ENCODE data around the gene NUDT14. TPM values are rescaled to one million over a fixed set of nuclear protein-coding genes. Genes with fewer than 3 reads are reported as not detected.

The NUDT14 gene
- total RNA-seq, 2 donors from 2014 or later, result 17.1 to 18.9 TPM

GRCh38 chr14:105224845-105225570, 43.9 kb upstream of the NUDT14 start:
- TF ChIP-seq, protein P1, sequence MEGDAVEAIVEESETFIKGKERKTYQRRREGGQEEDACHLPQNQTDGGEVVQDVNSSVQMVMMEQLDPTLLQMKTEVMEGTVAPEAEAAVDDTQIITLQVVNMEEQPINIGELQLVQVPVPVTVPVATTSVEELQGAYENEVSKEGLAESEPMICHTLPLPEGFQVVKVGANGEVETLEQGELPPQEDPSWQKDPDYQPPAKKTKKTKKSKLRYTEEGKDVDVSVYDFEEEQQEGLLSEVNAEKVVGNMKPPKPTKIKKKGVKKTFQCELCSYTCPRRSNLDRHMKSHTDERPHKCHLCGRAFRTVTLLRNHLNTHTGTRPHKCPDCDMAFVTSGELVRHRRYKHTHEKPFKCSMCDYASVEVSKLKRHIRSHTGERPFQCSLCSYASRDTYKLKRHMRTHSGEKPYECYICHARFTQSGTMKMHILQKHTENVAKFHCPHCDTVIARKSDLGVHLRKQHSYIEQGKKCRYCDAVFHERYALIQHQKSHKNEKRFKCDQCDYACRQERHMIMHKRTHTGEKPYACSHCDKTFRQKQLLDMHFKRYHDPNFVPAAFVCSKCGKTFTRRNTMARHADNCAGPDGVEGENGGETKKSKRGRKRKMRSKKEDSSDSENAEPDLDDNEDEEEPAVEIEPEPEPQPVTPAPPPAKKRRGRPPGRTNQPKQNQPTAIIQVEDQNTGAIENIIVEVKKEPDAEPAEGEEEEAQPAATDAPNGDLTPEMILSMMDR (IDR thresholded peaks at IDR 0.05), result no peak
- no peak overlapping the region for H3K27ac ChIP-seq
- H3K36me3 ChIP-seq, result peaks cover 52% of the 10 kb centered on the region
- no peak for DNase-seq (ENCODE audit: low spot score)
- no peaks in the 10 kb centered on the region for H3K9me3 ChIP-seq
- no peak overlapping the region for H3K4me3 ChIP-seq
- no peaks in the 10 kb centered on the region for H3K27me3 ChIP-seq
- peaks cover 0 to 11% of the 10 kb centered on the region in 2 donors for H3K4me1 ChIP-seq

DNA sequence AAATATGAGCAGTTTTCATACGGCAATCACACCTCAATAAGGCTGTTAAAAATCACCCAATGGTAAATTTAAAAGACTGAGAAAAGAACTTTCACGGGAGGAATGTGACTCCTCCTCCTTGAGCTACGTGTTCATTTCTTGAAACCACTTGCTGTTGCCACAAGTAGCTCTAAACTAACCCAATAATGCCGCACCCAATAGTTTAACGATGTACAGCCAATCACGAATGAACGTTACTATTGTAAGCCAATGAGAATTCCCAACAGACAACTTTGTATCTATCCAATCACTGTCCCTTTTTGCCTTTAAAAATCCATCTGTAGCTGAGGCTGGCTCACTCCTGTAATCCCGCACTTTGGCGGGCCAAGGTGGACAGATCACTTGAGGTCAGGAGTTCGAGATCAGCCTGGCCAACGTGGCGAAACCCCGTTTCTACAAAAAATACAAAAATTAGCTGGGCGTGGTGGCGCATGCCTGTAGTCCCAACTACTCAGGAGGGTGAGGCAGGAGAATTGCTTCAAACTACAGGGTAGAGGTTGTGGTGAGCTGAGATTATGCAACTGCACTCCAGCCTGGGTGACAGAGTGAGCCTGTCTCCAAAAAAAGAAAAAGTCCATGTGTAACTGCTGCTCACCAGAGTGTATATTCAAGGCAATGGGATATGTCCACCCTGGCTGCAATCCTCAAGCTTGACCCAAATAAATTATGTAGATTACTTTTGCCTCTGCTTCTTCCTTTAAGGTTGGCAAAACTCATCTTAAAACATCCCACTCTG, 42.8 kb upstream of the NUDT14 start:
- no peak for DNase-seq (ENCODE audit: low spot score)

GRCh38 chr14:105223260-105223659, 42.1 kb upstream of the NUDT14 start:
- H3K36me3 ChIP-seq, result peaks cover 70% of the 10 kb centered on the region
- TF ChIP-seq, protein P1 (IDR thresholded peaks at IDR 0.05), result no peak
- no peak for DNase-seq (ENCODE audit: low spot score)

More for the DNA sequence above, 42.8 kb upstream of the NUDT14 start:
- Histone ChIP-seq H3K27ac (no peak overlapping the region), H3K9me3 (no peaks in the 10 kb centered on the region), H3K4me3 (no peak overlapping the region), H3K4me1 (peaks cover 0 to 11% of the 10 kb centered on the region in 2 donors), H3K27me3 (no peaks in the 10 kb centered on the region), H3K36me3 (peaks cover 63% of the 10 kb centered on the region)
- TF ChIP-seq, protein P1 (IDR thresholded peaks at IDR 0.05), result no peak

DNA sequence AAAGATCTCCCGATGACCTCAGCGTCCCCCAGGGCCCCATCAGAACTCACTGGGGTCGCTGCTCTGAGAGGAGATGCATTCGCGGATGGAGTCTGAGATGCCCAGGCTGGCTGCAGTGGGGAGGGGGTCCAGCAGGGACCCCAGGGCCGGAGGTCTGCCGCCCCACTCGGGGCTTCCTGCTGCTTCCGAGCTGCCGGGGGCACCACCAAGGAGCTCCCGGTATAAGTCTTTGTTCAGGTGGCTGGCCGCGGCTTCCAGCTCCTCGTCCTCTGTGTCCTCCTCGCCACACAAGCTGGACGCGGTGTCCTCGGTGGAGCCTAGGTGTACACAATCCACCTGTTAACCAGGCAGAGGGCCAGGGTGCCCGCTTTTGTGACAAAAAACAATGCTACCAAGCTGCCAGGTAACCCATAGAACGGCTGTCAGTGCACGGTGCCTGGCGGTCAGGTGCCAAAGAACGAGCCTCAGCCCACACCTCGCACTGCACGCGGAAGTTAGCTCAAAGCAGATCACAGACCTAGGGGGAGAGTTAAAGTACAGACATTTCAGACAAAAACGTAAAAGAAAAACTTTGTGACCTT, 40.6 kb upstream of the NUDT14 start:
- H3K4me1 ChIP-seq, result peaks cover 0 to 11% of the 10 kb centered on the region in 2 donors
- H3K9me3 ChIP-seq, result no peaks in the 10 kb centered on the region
- H3K4me3 ChIP-seq, result no peak overlapping the region
- TF ChIP-seq, protein P1 (IDR thresholded peaks at IDR 0.05), result no peak
- DNase-seq (ENCODE audit: low spot score), result no peak
- H3K36me3 ChIP-seq, result peaks cover 78% of the 10 kb centered on the region
- H3K27me3 ChIP-seq, result no peaks in the 10 kb centered on the region
- peak overlapping the region in 1 of 2 donors; percentile 25 for H3K27ac ChIP-seq

More at GRCh38 chr14:105223260-105223659, 42.1 kb upstream of the NUDT14 start:
- Histone ChIP-seq H3K4me3 (no peak overlapping the region), H3K9me3 (no peaks in the 10 kb centered on the region), H3K27me3 (no peaks in the 10 kb centered on the region), H3K4me1 (peaks cover 0 to 11% of the 10 kb centered on the region in 2 donors), H3K27ac (no peak overlapping the region)

- H3K27ac ChIP-seq, result peak overlapping the region in 1 of 2 donors; percentile 25
- H3K4me1 ChIP-seq, result peaks cover 0 to 11% of the 10 kb centered on the region in 2 donors
Measured at GRCh38 chr14:105220699-105221597, 39.8 kb upstream of the NUDT14 start.

More at GRCh38 chr14:105220699-105221597, 39.8 kb upstream of the NUDT14 start:
- TF ChIP-seq, protein P1 (IDR thresholded peaks at IDR 0.05), result no peak
- no peaks in the 10 kb centered on the region for H3K9me3 ChIP-seq
- no peak for DNase-seq (ENCODE audit: low spot score)
- peaks cover 76% of the 10 kb centered on the region for H3K36me3 ChIP-seq
- no peaks in the 10 kb centered on the region for H3K27me3 ChIP-seq
- H3K4me3 ChIP-seq, result no peak overlapping the region

Measured in right atrium auricular region (tissue), 2 donors.